ENCODE data around the gene USH2A.

DNA sequence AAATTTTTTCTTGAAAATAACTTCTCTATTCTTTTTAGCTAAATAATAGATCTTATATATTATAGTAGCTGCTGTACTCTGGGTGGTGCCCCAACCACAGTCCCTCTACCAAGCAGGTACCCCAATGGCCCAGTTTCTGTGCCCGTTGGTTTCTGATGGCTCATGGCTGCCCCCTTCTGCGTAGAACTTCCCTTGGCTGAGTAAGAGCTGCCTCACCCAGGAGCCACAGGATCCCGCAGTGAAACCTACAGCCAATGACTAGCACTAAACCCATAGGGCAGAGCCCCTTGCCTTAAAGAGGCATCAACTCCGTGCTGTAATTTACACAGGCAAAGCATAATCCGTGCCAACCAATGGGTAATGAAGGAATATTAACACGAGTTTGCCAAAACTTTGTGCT is 247.5 kb downstream of the USH2A start:
- TF ChIP-seq POLR2A (IDR thresholded peaks at IDR 0.05) = no peak
- TF ChIP-seq, protein P1, sequence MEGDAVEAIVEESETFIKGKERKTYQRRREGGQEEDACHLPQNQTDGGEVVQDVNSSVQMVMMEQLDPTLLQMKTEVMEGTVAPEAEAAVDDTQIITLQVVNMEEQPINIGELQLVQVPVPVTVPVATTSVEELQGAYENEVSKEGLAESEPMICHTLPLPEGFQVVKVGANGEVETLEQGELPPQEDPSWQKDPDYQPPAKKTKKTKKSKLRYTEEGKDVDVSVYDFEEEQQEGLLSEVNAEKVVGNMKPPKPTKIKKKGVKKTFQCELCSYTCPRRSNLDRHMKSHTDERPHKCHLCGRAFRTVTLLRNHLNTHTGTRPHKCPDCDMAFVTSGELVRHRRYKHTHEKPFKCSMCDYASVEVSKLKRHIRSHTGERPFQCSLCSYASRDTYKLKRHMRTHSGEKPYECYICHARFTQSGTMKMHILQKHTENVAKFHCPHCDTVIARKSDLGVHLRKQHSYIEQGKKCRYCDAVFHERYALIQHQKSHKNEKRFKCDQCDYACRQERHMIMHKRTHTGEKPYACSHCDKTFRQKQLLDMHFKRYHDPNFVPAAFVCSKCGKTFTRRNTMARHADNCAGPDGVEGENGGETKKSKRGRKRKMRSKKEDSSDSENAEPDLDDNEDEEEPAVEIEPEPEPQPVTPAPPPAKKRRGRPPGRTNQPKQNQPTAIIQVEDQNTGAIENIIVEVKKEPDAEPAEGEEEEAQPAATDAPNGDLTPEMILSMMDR (IDR thresholded peaks at IDR 0.05) = no peak

Measured in adrenal gland (tissue), 5 donors.